Hematopoietic multipotent progenitor cell (in vitro differentiated cells): ENCODE measurements around the gene GPR78. TPM values are rescaled to one million over a fixed set of nuclear protein-coding genes. Genes with fewer than 3 reads are reported as not detected.

ENCODE experiments used
- DNase-seq, 3 donors: peaks; one replicate each; pipeline ENCODE4 v3.0.0-alpha.2; 2011 to 2015; ENCODE audit warnings: low read depth in 2 of 3, low spot score in 2 of 3
- total RNA-seq: library from RNA; depleted of rRNA; stranded (reverse); fragments of >200 nt; gene quantifications from one replicate; pipeline ENCODE4 v1.2.3, GENCODE V29; 2012

The GPR78 gene, protein sequence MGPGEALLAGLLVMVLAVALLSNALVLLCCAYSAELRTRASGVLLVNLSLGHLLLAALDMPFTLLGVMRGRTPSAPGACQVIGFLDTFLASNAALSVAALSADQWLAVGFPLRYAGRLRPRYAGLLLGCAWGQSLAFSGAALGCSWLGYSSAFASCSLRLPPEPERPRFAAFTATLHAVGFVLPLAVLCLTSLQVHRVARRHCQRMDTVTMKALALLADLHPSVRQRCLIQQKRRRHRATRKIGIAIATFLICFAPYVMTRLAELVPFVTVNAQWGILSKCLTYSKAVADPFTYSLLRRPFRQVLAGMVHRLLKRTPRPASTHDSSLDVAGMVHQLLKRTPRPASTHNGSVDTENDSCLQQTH
- total RNA-seq = not detected

DNA sequence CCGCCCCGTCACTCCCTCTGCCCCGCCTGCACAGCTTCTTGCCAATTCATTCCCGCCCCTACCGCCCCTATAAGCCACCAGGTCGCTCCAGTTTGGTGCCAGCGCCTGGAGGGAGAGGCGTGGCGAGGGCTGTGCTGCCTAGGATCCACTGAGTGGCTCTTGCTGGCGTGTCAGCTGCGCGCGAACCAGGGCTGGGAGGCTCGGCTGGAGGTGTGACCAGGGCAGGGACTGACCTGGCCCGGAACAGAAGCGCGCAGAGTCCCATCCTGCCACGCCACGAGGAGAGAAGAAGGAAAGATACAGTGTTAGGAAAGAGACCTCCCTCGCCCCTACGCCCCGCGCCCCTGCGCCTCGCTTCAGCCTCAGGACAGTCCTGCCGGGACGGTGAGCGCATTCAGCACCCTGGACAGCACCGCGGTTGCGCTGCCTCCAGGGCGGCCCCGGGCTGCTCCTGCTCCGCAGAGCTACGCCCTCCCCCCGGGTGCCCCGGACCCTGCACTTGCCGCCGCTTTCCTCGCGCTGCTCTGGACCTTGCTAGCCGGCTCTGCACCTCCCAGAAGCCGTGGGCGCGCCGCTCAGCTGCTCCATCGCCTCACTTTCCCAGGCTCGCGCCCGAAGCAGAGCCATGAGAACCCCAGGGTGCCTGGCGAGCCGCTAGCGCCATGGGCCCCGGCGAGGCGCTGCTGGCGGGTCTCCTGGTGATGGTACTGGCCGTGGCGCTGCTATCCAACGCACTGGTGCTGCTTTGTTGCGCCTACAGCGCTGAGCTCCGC is at the start of gene GPR78:
Gene GPR78 (plus strand): TSS at position 72 of the 773 bp plus-strand sequence. CDS start 591 bp downstream, at position 663.
- DNase-seq = peak in 2 of 3 donors; percentile 62 to 73

- DNase-seq = no peak
These were observed 47.9 kb upstream of the GPR78 start for GRCh38 chr4:8532245-8532781.

DNA sequence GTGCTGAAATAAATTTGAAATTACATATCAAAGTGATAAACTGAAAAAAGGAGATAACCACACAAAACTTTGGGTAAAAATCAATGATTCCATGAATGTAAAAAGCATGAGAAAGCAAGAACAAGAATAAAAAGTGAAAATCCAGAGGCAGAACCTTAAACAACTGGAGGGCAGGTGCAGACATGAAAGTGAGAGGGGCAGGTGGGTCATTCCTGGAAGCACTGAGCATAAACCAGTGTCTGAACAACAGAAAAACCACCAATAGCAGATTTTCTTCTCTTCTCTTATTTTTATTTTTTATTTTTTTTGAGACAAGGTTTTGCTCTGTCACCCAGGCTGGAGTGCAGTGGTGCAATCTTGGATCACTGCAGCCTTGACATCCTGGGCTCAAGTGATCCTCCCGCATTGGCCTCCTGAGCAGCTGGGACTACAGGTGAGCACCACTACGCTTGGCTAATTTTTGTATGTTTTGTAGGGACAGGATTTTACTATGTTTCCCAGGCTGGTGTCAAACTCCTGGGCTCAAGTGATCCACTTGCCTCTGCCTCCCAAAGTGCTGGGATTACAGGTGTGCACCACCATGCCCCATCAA is 46.8 kb upstream of the GPR78 start:
- no peak for DNase-seq

- no peak for DNase-seq
These were observed 46.1 kb upstream of the GPR78 start for GRCh38 chr4:8534129-8534528.

DNA sequence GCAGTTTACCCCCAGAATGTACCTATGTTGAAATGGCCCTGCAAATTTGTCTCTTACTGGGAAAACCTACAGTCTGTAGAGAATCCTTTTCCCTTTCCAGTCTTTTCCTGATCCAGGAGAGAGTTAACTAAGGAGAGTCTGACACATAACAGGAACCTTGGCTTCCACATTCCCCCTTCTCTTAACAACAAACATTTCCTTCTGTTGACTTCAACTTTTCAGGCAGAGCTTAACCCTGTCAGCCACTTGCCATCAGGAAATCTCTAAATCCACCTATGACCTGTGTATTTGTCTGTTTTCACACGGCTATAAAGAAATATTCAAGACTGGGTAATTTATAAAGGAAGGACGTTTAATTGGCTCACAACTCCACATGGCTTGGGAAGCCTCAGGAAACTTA is 45.6 kb upstream of the GPR78 start:
- no peak for DNase-seq

DNA sequence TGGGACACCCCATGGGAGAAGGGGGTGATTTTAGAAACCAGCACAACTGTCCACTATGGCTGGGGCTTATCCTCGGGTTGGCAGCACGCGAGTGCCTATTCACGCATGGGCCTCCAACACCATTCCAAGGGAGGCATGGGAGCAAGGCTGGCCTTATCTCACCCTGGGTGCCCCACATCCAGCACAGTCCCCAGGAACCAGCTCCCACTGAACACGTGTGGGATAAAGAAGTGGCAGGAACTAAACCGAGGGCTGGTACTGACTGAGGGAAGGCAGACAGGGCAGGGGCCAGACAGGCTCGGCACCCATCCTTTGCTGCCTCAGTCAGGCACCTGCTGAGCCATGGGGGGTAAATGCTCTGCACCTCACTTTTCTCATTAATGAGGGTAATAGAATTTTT is 43.7 kb upstream of the GPR78 start:
- no peak for DNase-seq

DNA sequence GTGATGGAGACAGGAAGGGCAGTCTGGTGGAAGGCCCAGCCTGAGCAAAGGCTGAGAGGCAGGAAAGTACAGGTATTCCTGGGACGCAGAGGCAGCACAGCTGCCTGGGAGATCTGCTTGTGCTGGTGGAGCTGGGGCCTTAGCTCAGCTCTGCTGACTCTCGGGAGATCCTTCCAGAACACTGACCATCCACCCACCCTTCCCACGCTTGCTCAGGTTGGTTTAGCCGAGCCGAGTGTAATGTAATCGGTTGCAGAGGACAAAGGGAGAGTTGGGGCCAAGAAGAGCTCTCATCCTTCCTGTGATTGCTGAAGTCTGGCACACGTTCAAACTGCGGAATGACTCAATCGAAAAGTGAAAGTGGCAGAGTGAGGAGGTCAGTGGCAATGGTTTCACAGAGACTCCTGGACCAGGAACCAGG is 43.1 kb upstream of the GPR78 start:
- no peak for DNase-seq

DNA sequence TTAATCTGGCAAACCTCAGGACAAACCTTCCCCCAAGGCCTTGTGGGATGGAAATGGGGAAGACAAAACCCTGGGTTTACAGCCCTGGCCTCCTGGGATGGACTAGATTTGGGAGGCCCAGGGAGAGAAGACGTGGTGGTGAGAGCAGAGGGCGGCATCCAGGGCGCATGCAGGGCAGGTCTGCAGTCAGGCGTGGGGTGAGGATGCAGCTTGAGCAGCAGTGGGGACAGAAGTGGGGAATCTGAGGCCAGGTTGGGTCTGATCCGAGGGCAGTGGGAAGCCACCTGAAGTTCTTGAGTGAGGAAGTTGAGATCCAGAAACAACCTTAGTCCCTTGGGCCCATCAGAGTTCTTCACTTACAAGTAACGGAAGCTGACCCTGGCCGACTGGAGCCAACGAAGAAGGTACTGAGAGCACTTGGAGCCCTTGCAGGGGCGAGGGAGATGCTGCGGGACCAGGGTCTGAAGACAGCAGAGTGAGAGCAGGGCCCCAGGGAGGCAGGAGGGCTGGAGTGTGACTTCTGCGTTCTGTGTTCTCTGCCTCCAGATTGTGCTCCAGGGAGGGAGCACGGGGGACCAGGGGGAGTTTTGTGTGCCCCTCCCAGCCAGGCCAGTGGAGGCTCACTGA is 42.0 kb upstream of the GPR78 start:
- no peak for DNase-seq

DNA sequence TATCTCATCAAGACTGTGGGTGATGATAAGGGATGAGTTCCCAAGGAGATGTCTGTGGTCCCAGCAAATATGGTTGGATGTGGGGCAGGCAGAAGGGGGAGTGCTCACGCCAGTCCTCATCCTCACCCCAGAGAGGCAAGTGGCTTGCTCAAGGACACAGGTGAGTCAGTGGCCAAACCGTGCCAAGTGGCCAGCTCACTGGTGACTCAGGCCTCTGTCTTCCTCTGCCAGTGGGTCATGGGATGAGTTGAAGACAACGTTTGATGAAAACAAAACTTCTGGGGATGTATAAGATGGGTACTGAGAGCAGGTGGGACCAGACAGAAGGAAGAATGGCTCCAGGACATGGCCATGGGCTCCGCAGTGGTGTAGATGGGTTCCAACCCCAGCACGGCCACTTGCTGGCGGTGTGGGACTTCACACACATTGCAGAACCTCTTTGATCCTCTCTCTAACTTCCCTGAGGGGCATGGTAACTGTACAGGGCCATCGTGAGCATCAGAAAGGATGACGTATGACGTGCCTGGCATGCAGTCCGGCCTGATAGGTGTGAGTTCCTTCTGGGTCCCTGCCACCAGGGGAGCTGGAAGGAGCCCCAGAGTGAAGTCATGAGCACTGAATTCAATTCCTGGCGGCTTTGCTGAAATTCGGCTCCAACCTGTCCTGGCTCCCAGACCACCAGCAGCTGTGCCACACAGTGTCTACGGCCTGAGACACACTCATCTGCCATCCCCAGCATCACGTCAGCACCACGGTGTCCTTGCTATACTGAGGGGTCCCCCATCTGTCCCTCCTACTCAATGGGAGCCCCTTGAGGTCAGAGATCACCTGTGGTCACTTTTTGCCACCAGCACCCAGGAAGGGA is 41.3 kb upstream of the GPR78 start:
- no peak for DNase-seq

DNA sequence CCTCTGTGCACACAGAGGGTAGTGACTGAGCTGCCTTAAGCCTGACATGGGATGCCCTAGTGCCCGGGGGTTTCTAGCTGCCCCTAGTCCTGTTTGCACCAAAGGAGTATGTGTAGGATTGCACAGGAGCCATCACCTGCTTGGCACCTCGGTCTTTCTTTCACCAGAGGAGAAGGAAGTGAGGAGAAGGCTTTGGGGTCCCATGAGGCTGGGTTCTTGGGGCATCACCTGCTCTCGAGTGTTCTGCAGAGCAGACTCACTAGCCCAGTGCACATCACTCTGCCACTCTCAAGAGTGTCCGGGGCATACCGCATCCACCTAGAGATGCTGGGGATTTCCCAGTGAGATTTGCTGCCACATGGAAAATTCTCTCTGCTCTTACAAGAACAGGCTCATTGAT is 40.5 kb upstream of the GPR78 start:
- DNase-seq = no peak

- no peak for DNase-seq
These were observed 40.1 kb upstream of the GPR78 start for GRCh38 chr4:8540072-8540471.

- DNase-seq = no peak
These were observed 39.6 kb upstream of the GPR78 start for GRCh38 chr4:8540586-8540985.

GRCh38 chr4:8540991-8541390 is 39.2 kb upstream of the GPR78 start:
- no peak for DNase-seq

DNA sequence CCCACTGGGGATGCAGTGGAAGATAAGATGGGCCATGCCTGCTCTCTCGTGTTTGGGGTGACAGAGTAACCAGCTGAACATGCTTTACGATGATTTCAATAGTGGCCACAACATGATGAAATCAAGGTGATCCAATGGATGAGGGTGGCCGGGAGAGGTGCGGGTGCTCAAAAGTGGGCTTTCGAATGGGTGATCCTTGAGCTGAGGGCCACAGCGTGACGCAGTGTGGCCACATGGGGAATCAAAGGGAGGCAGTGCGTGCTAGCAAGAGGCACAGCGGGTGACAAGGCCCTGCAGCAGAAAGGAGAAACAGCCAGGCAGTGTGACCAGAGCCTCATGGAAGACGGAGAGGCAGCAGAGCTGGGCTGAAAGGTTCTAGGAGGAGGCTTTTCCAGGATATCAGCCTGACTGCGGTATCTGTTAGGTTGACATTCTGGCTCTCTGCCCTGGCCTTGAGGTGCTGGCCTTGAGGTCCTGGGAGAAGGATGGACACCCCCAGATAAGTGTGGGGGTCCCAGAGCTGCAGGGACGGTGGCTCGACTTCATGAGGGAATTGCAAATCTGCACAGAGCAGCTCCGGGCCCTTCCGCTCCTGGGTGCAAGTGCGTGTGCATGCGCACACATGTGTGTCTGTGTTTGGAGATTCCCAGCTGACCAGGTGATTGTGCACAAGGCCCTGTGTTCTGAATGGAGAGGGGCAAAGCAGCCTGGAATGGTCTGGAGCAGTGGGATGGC is 38.0 kb upstream of the GPR78 start:
- no peak for DNase-seq

- DNase-seq = no peak
These were observed 37.2 kb upstream of the GPR78 start for GRCh38 chr4:8542776-8543525.

GRCh38 chr4:8543623-8544022 is 36.6 kb upstream of the GPR78 start:
- no peak for DNase-seq

DNA sequence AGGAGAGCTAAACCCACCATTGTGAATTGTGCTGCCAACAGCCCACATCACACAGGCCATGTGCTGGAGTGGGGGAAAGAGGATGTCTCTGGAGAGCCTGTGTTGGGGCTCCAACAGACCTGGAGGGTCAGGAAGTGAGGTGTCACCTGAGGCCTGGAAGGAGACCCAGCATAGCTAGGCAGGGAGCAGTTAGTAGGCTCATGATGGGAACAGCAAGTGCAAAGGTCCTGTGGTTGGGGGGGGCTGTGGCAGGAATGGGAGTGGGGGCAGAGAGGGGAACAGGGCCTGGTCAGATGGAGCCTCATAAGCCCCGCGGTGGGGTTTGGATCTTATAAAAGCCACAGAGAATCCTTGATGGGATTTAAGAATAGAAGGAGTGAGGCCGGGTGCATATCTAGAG is 35.9 kb upstream of the GPR78 start:
- no peak for DNase-seq

- no peak for DNase-seq
These were observed 35.3 kb upstream of the GPR78 start for GRCh38 chr4:8544741-8545438.
